BJ (cell line): Measurements from ENCODE around the gene ICE1. TPM values are rescaled to one million over a fixed set of nuclear protein-coding genes. Genes with fewer than 3 reads are reported as not detected.

Source experiments
- CTCF ChIA-PET: fragments of 350-600 bp; formaldehyde crosslinking; extraction: SDS; loops from one replicate; lab custom pipeline; 2021; ENCODE audit warnings: antibody characterized with exemption, inconsistent platforms; lab: Yijun Ruan, JAX
- POLR2A ChIA-PET: fragments of 300-600 bp; sonication (Branson Sonifier 250); formaldehyde crosslinking; extraction: SDS; loops from one replicate; lab custom pipeline; 2021; ENCODE audit warnings: antibody characterized with exemption; lab: Charles Lee
- DNase-seq: peaks from one replicate; pipeline ENCODE4 v3.0.0-alpha.2; 2011; ENCODE audit warnings: low read depth
- H3K27me3 ChIP-seq: 2 replicates; pipeline ENCODE4 v1.6.0; 2011; ENCODE audit warnings: low read length; ENCODE audit not compliant: control insufficient read depth, insufficient read depth
- H3K36me3 ChIP-seq: 2 replicates; pipeline ENCODE4 v1.5.1; 2011; ENCODE audit warnings: low read length; ENCODE audit not compliant: control insufficient read depth, insufficient read depth
- H3K4me3 ChIP-seq: 2 replicates; pipeline ENCODE4 v1.5.1; 2011; ENCODE audit warnings: low read depth, mild to moderate bottlenecking, control low read depth, low read length
- CTCF ChIP-seq: IDR thresholded peaks from 2 replicates; pipeline ENCODE4 v1.5.1; 2011; ENCODE audit warnings: low read depth, mild to moderate bottlenecking, control low read depth, inconsistent platforms, low read length, moderate library complexity; ENCODE audit not compliant: insufficient read depth
- polyA plus RNA-seq: library from polyadenylated mRNA; depleted of rRNA; stranded (reverse); fragments of >200 nt; gene quantifications from 2 replicates; pipeline ENCODE4 v1.2.3, GENCODE V29; 2011

ICE1 gene
- polyA plus RNA-seq, 1 experiment, result 10.2 TPM

- TF ChIP-seq CTCF, result no peak
- POLR2A ChIA-PET, result no interaction called here
- Histone ChIP-seq H3K27me3 (no peaks in the 10 kb centered on the region), H3K36me3 (no peaks in the 10 kb centered on the region), H3K4me3 (peak overlapping the region; percentile 57)
- DNase-seq, result no peak
- CTCF ChIA-PET, result interaction anchor here (1.0 to 6.6 kb wide), 3 partner anchors 9 to 543 kb away, joined by 3 to 76 read pairs (median 3); no protein-coding TSS in a partner anchor
Observed at GRCh38 chr5:5422819-5423515, 490 bp downstream of the ICE1 start.

DNA sequence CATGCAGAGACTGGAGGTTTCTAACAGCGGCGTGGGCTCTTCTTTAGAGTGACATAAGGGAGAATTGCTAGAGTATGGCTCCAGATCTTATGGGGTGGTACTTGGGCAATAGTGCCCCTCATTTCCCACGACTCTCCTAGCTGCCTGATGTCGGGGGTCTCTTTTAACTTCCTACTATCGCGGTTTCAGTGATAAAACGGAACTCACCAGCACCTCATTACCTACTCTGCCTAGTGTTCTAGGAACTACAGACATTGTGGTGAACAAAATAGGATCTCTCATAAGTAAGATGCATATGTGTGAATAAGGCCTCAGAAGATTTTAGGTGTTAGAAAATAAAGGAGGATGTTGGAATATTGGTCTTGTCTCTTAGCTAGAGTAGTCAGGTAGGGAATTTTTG, 1.1 kb downstream of the ICE1 start:
- CTCF ChIA-PET, result interaction anchor here (1.0 to 1.6 kb wide), 3 partner anchors 9 to 544 kb away, joined by 3 to 5 read pairs (median 3); no protein-coding TSS in a partner anchor
- no peaks in the 10 kb centered on the region for H3K27me3 ChIP-seq
- TF ChIP-seq CTCF, result no peak
- DNase-seq, result no peak
- POLR2A ChIA-PET, result no interaction called here
- peak overlapping the region; percentile 57 for H3K4me3 ChIP-seq
- H3K36me3 ChIP-seq, result no peaks in the 10 kb centered on the region

DNA sequence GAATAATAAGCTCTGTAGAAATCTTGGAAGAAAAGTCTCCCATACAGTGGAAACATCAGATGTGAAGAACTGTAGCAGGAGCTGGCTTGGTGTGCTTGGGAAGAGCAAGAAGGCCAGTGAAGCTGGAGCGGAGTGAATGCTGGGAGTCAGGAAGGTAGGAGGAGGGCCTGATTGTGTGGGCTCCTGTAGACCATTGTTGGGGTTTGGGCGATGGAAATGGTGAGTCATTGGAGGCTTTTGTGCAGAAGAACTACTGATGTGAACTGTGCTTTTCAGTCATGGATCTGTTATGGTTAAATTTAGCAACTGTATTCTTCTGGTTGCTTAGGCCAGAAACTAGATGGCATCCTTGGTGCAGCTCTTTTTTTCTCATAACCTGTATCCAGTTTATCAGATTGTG, 2.3 kb downstream of the ICE1 start:
- POLR2A ChIA-PET, result no interaction called here
- DNase-seq, result no peak
- H3K4me3 ChIP-seq, result no peak overlapping the region

GRCh38 chr5:5430136-5430535, 7.7 kb downstream of the ICE1 start:
- no peak overlapping the region for H3K4me3 ChIP-seq
- no peak for TF ChIP-seq CTCF
- no peaks in the 10 kb centered on the region for H3K36me3 ChIP-seq
- DNase-seq, result no peak
- H3K27me3 ChIP-seq, result no peaks in the 10 kb centered on the region
- ChIA-PET POLR2A (no interaction called here), CTCF (no interaction called here)

More for the DNA sequence above, 2.3 kb downstream of the ICE1 start:
- CTCF ChIA-PET, result interaction anchor here (1.0 to 1.6 kb wide), 2 partner anchors 9 to 545 kb away, joined by 3 to 5 read pairs; no protein-coding TSS in a partner anchor
- Histone ChIP-seq H3K36me3 (no peaks in the 10 kb centered on the region), H3K27me3 (no peaks in the 10 kb centered on the region)
- no peak for TF ChIP-seq CTCF

DNA sequence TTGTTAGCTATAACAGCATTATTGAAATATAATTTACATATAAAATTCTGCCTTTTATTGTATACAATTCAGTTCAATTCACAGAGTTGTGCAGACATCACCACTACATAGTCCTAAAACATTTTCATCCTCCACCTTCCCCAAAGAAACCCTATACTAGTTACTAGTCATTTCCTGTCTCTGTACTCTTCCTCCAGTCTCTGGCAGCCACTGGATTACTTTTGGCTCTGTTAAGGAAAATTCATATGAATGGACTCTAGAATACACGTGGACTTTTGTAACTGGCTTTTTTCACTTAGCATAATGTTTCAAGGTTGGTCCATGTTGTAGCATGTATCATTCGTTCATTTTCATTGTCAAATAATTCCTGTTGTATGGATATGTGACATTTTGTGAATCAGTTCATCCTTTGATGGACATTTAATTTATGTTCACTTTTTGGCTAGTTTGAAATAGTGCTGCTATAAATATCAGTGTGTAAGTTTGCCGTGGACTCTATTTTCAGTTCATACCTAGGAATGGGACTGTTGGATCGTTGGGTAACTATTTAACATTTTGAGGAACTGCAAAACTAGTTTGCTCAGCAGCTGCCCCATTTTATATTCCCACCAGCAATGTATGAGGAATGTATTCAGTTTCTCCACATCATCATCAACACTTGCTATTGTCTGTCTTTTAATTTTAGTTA, 9.7 kb downstream of the ICE1 start:
- CTCF ChIA-PET, result interaction anchor here (0.7 to 0.9 kb wide), 2 partner anchors 9 to 10 kb away, joined by 3 read pairs; no protein-coding TSS in a partner anchor

More for the DNA sequence above, 9.7 kb downstream of the ICE1 start:
- TF ChIP-seq CTCF, result no peak
- H3K36me3 ChIP-seq, result no peaks in the 10 kb centered on the region
- no peak overlapping the region for H3K4me3 ChIP-seq
- no peaks in the 10 kb centered on the region for H3K27me3 ChIP-seq
- POLR2A ChIA-PET, result no interaction called here
- no peak for DNase-seq
